ENCODE results near the gene LCE6A.

- TF ChIP-seq CTCF (IDR thresholded peaks at IDR 0.05; ENCODE audit: low read depth, low read length) (no peak), EZH2phosphoT487 (IDR thresholded peaks at IDR 0.05; ENCODE audit: low read depth) (no peak)
Observed at GRCh38 chr1:152866321-152866720, 23.7 kb downstream of the LCE6A start.
